Gastrocnemius medialis (tissue), 4 donors: ENCODE data around the gene REG3A.

Source experiments
- CTCF ChIP-seq, 5 experiments: fragments of 450-650 bp in 3 of 5; fragments of 200-600 bp in 2 of 5; sonication (generic) in 2 of 5; IDR thresholded peaks in 4 of 5; conservative IDR thresholded peaks in 1 of 5; 1 replicate in 4 of 5; 2 replicates in 1 of 5; pipeline ENCODE4 v1.5.1; 2016 to 2019; ENCODE audit warnings: antibody characterized with exemption in 5 of 5, mild to moderate bottlenecking in 3 of 5, moderate library complexity in 3 of 5
- POLR2A ChIP-seq, 2 donors: fragments of 450-650 bp; IDR thresholded peaks; one replicate each; pipeline ENCODE4 v1.6.1; 2017; ENCODE audit warnings: antibody characterized with exemption in 2 of 2, mild to moderate bottlenecking in 2 of 2, moderate library complexity in 2 of 2

DNA sequence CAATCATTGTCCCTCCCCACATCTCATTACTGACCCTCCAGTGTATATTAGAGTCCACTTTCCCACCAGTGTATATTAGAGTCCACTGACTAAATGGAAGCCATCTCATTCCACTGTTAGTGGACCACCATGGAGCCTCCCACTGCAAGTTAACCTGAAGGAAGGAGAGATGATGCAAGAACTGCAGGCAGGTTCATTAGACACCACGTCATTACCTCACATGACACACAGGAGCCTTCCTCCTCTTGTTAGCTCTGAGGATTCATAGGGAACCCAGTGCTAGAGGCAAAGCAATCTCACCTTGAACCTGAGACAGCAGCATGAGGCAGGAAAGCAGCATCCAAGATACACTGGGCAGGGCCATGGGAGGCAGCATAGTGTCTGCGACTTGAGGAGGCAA lies 523 bp downstream of the REG3A start:
- TF ChIP-seq CTCF (IDR thresholded peaks at IDR 0.05 in 4 of 5, conservative IDR thresholded peaks at IDR 0.05 in 1 of 5): no peak
- no peak for TF ChIP-seq POLR2A (IDR thresholded peaks at IDR 0.05)
